B cell (primary cell): ENCODE data around the gene MGMT. TPM values are rescaled to one million over a fixed set of nuclear protein-coding genes. Genes with fewer than 3 reads are reported as not detected.

Source experiments
- ATAC-seq: fragments of 200-7000 bp; cut with Tn5 transposase; one replicate; pipeline ENCODE4 v1.10.0; 2021; ENCODE audit warnings: low read depth, mild to moderate bottlenecking, moderate number of reproducible peaks, moderate library complexity
- CTCF ChIA-PET: fragments of 350-600 bp; sonication (Branson Sonifier 250); formaldehyde crosslinking; loops from one replicate; lab custom pipeline; 2021; ENCODE audit warnings: antibody characterized with exemption, inconsistent platforms; lab: Charles Lee
- POLR2A ChIA-PET: fragments of 350-600 bp; sonication (Branson Sonifier 250); formaldehyde crosslinking; loops from one replicate; lab custom pipeline; 2021; ENCODE audit warnings: antibody characterized with exemption; lab: Charles Lee
- DNase-seq: peaks from one replicate; pipeline ENCODE4 v3.0.0; 2013
- H2AFZ ChIP-seq: 2 replicates; pipeline ENCODE4 v1.6.1; 2012; ENCODE audit warnings: mild to moderate bottlenecking, low read depth, low read length; ENCODE audit not compliant: insufficient read depth, poor library complexity, severe bottlenecking
- H3K27ac ChIP-seq, 2 donors: 1 replicate in 1 of 2; 2 replicates in 1 of 2; pipeline ENCODE4 v1.5.1; 2012 to 2013; ENCODE audit warnings: low read length in 2 of 2, mild to moderate bottlenecking in 2 of 2, moderate library complexity in 1 of 2
- H3K27me3 ChIP-seq, 4 experiments: fragments of 200-600 bp in 1 of 4; sonication (generic) in 1 of 4; replicated peaks in 1 of 4; 1 replicate in 2 of 4; 2 replicates in 2 of 4; pipeline versions ENCODE4 v1.6.1 to v1.7.0; 2013 to 2016; ENCODE audit warnings: low read length in 3 of 4, mild to moderate bottlenecking in 2 of 4, mixed read lengths in 1 of 4, moderate library complexity in 1 of 4; ENCODE audit not compliant: insufficient read depth in 4 of 4, control insufficient read depth in 3 of 4; ENCODE audit errors: control extremely low read depth in 1 of 4
- H3K36me3 ChIP-seq, 2 experiments: replicated peaks in 1 of 2; 1 replicate in 1 of 2; 2 replicates in 1 of 2; pipeline versions ENCODE4 v1.6.1 to v1.7.1; 2013; ENCODE audit warnings: low read length in 1 of 2; ENCODE audit not compliant: insufficient read depth in 2 of 2, control insufficient read depth in 1 of 2; ENCODE audit errors: control extremely low read depth in 1 of 2, extremely low read depth in 1 of 2
- H3K4me1 ChIP-seq, 2 donors: fragments of 200-600 bp in 1 of 2; sonication (generic) in 1 of 2; 1 replicate in 1 of 2; 2 replicates in 1 of 2; pipeline versions ENCODE4 v1.5.1 to v1.6.1; 2013 to 2017; ENCODE audit warnings: low read length in 2 of 2; ENCODE audit not compliant: control insufficient read depth in 2 of 2, insufficient read depth in 2 of 2
- H3K4me2 ChIP-seq: replicated peaks from 2 replicates; pipeline ENCODE3; 2012; ENCODE audit warnings: mild to moderate bottlenecking, low read depth, low read length; ENCODE audit not compliant: poor library complexity, severe bottlenecking
- H3K4me3 ChIP-seq, 5 experiments: fragments of 200-600 bp in 1 of 5; sonication (generic) in 1 of 5; 1 replicate in 3 of 5; 2 replicates in 2 of 5; pipeline versions ENCODE4 v1.5.1 to v1.7.0; 2011 to 2016; ENCODE audit warnings: low read length in 4 of 5, mild to moderate bottlenecking in 4 of 5, low read depth in 2 of 5, control low read depth in 1 of 5, moderate library complexity in 1 of 5; ENCODE audit not compliant: insufficient read depth in 1 of 5; ENCODE audit errors: control extremely low read depth in 1 of 5, extremely low read depth in 1 of 5
- H3K79me2 ChIP-seq: fragments of 200-600 bp; sonication (generic); one replicate; pipeline ENCODE4 v1.6.0; 2016; ENCODE audit warnings: low read length; ENCODE audit not compliant: control insufficient read depth, insufficient read depth
- H3K9ac ChIP-seq: fragments of 200-600 bp; sonication (generic); 2 replicates; pipeline ENCODE4 v1.6.1; 2017; ENCODE audit warnings: mild to moderate bottlenecking, low read length, moderate library complexity
- H3K9me3 ChIP-seq, 3 donors: one replicate each; pipeline versions ENCODE4 v1.6.1 to v1.7.1; 2013; ENCODE audit warnings: low read length in 2 of 3; ENCODE audit not compliant: control insufficient read depth in 2 of 3, insufficient read depth in 1 of 3; ENCODE audit errors: control extremely low read depth in 1 of 3
- H4K20me1 ChIP-seq: 2 replicates; pipeline ENCODE4 v1.6.0; 2012; ENCODE audit warnings: mild to moderate bottlenecking, low read length; ENCODE audit not compliant: insufficient read depth, control insufficient read depth, poor library complexity, severe bottlenecking
- H3K27ac Mint-ChIP-seq: one replicate; pipeline ENCODE4 v1.8.0; 2021; ENCODE audit warnings: mixed read lengths
- H3K27me3 Mint-ChIP-seq: one replicate; pipeline ENCODE4 v1.8.0; 2021; ENCODE audit warnings: mixed read lengths
- H3K4me1 Mint-ChIP-seq: one replicate; pipeline ENCODE4 v1.8.0; 2021; ENCODE audit warnings: mixed read lengths
- H3K4me3 Mint-ChIP-seq: one replicate; pipeline ENCODE4 v1.8.0; 2021; ENCODE audit warnings: mixed read lengths
- H3K9me3 Mint-ChIP-seq: one replicate; pipeline ENCODE4 v1.8.0; 2022; ENCODE audit warnings: mixed read lengths; ENCODE audit not compliant: insufficient read depth
- EZH2 ChIP-seq: IDR thresholded peaks from 2 replicates; pipeline ENCODE4 v1.6.1; 2012; ENCODE audit warnings: borderline replicate concordance, low read depth, mild to moderate bottlenecking, moderate library complexity, low read length; ENCODE audit not compliant: insufficient read depth, poor library complexity, severe bottlenecking
- WGBS: methylation state at CpG from one replicate; pipeline ENCODE4 v1.1.5; 2013; ENCODE audit warnings: missing lambda C conversion rate; ENCODE audit not compliant: insufficient coverage; 5-methylcytosine and 5-hydroxymethylcytosine counted together
- intact Hi-C: fragments of 100-400 bp; cut with micrococcal nuclease; formaldehyde crosslinking; loops from one replicate; pipeline ENCODE4 v1.10.0; 2022
- polyA plus RNA-seq: library from polyadenylated mRNA; depleted of rRNA; stranded (reverse); fragments of >200 nt; gene quantifications from 2 replicates; pipeline ENCODE4 v1.2.3, GENCODE V29; 2012
- total RNA-seq, 2 donors: library from RNA; stranded (reverse); fragments of 120-200 nt in 1 of 2; gene quantifications; 1 replicate in 1 of 2; 2 replicates in 1 of 2; pipeline versions ENCODE4 v1.2.3 to v1.2.4, GENCODE V29; 2013 to 2022
- TF ChIP-seq, protein P1 (sequence below): fragments of 200-600 bp; IDR thresholded peaks from one replicate; pipeline ENCODE4 v1.8.0; 2022; ENCODE audit warnings: antibody characterized with exemption, mild to moderate bottlenecking

Gene MGMT
- total and polyA plus RNA-seq, 2 donors (not counting 1 experiment from before 2014, with no cell fraction given): 16.6 to 87.7 TPM

DNA sequence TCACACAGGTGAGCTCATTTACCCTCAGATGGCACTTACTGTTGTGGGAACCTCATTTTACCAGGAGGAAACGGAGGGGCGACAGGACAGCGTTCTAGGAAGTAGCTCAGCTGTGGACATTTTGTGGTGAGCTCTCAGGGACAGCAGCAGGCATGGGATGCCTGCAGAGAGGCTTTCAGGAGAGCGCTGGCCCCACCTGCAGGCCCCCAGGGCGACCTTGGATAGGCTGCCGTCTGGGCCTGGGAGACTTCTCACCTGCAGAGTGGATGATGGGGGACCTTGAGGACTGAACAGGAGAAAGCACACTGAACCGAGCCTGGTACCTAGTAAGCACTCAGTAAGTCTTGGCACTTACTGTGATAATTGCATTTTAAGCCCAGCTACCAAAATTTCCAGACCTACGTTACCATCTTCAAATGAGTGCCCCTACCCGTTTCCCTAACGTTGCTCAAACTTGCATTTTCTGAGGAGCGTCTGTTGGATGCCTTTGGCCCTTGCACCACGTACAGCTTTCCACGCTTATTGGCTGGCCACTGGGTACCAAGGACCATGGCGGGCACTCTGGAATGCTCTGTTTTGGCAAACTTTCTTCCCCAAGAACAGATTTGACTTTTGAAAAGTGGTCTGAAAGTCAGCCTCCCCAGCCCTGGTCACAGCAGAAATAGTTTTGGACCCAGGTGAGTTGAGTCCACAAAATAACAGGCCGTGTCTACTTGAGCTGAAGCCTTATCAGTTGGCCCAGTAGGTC lies 273.7 kb downstream of the MGMT start:
- Histone ChIP-seq H3K4me2 (no peak overlapping the region), H3K27ac (no peak overlapping the region), H3K4me3 (no peak overlapping the region), H3K36me3 (no peaks in the 10 kb centered on the region), H3K9me3 (peaks cover 0 to 50% (median 0%) of the 10 kb centered on the region in 3 donors), H3K9ac (no peak overlapping the region), H4K20me1 (no peaks in the 10 kb centered on the region), H3K27me3 (no peaks in the 10 kb centered on the region), H3K79me2 (no peaks in the 10 kb centered on the region), H2AFZ (no peak overlapping the region), H3K4me1 (peaks cover 3 to 6% of the 10 kb centered on the region in 2 donors)
- H3K4me1 Mint-ChIP-seq: peaks cover 13% of the 10 kb centered on the region
- H3K27ac Mint-ChIP-seq: no peak overlapping the region
- intact Hi-C loops: no loop called here
- no peaks in the 10 kb centered on the region for H3K27me3 Mint-ChIP-seq
- ATAC-seq (no peak), DNase-seq (no peak)
- WGBS: 92% methylated on average over 15 of the region's 15 CpGs
- H3K9me3 Mint-ChIP-seq: no peaks in the 10 kb centered on the region
- ChIA-PET POLR2A (no interaction called here), CTCF (no interaction called here)
- no peak overlapping the region for H3K4me3 Mint-ChIP-seq
- TF ChIP-seq, protein P1, sequence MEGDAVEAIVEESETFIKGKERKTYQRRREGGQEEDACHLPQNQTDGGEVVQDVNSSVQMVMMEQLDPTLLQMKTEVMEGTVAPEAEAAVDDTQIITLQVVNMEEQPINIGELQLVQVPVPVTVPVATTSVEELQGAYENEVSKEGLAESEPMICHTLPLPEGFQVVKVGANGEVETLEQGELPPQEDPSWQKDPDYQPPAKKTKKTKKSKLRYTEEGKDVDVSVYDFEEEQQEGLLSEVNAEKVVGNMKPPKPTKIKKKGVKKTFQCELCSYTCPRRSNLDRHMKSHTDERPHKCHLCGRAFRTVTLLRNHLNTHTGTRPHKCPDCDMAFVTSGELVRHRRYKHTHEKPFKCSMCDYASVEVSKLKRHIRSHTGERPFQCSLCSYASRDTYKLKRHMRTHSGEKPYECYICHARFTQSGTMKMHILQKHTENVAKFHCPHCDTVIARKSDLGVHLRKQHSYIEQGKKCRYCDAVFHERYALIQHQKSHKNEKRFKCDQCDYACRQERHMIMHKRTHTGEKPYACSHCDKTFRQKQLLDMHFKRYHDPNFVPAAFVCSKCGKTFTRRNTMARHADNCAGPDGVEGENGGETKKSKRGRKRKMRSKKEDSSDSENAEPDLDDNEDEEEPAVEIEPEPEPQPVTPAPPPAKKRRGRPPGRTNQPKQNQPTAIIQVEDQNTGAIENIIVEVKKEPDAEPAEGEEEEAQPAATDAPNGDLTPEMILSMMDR: no peak
- TF ChIP-seq EZH2: no peak

DNA sequence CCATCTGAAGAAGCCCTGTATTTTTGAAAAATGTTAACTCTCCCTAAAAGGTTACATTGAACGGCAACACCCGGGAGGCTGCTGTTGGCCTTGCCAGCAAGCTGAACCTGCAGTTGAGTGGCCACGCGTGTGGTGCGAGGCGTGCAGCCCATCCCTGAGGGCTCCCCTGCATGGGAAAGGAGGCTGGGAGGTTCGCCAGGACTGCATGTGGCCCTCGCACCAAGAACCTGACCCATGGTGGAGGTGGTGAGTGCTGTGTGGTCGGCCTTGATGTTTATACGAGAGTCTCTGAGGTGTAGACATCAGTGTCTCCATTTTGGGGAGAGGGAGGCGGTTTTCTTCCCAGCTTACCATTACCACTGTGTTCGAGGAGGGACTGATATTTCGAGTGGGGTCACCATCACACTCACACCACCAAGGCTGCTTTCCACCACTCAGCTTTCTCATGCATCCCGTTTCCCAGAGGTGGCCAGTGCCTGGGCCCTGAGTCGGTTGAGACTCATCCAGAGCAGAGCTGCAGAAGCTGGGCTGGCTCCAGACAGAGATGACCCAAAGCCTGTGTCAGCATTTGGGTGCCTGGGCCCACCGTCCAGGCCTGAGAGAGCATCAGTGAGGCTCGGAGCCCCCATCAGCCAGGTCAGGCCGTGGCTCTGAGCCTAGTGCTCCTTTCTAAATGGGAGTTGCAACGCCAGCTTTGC lies 274.4 kb downstream of the MGMT start:
- H3K4me2 ChIP-seq: no peak overlapping the region
- no peaks in the 10 kb centered on the region for H3K27me3 Mint-ChIP-seq
- H3K4me1 Mint-ChIP-seq: peaks cover 13% of the 10 kb centered on the region
- H3K9me3 ChIP-seq: peaks cover 0 to 53% (median 0%) of the 10 kb centered on the region in 3 donors
- no peak overlapping the region for H3K4me3 ChIP-seq
- H3K9me3 Mint-ChIP-seq: no peaks in the 10 kb centered on the region
- ATAC-seq (no peak), DNase-seq (no peak)
- intact Hi-C loops: no loop called here
- H4K20me1 ChIP-seq: no peaks in the 10 kb centered on the region
- H3K9ac ChIP-seq: no peak overlapping the region
- ChIA-PET POLR2A (no interaction called here), CTCF (no interaction called here)
- WGBS: 95% methylated on average over 13 of the region's 19 CpGs
- peaks cover 3 to 6% of the 10 kb centered on the region in 2 donors for H3K4me1 ChIP-seq
- no peaks in the 10 kb centered on the region for H3K36me3 ChIP-seq
- H3K27ac ChIP-seq: no peak overlapping the region
- no peak overlapping the region for H3K4me3 Mint-ChIP-seq
- TF ChIP-seq, protein P1: no peak
- no peaks in the 10 kb centered on the region for H3K79me2 ChIP-seq
- H2AFZ ChIP-seq: no peak overlapping the region
- H3K27me3 ChIP-seq: no peaks in the 10 kb centered on the region
- no peak overlapping the region for H3K27ac Mint-ChIP-seq
